A204.1 (cell line): ENCODE measurements around the gene BGN.

Experiments
- FAIRE-seq: peaks from 2 replicates; lab custom pipeline; 2012; peaks lifted over from hg19 to GRCh38; lab: Jason Lieb, UNC

Gene BGN

DNA sequence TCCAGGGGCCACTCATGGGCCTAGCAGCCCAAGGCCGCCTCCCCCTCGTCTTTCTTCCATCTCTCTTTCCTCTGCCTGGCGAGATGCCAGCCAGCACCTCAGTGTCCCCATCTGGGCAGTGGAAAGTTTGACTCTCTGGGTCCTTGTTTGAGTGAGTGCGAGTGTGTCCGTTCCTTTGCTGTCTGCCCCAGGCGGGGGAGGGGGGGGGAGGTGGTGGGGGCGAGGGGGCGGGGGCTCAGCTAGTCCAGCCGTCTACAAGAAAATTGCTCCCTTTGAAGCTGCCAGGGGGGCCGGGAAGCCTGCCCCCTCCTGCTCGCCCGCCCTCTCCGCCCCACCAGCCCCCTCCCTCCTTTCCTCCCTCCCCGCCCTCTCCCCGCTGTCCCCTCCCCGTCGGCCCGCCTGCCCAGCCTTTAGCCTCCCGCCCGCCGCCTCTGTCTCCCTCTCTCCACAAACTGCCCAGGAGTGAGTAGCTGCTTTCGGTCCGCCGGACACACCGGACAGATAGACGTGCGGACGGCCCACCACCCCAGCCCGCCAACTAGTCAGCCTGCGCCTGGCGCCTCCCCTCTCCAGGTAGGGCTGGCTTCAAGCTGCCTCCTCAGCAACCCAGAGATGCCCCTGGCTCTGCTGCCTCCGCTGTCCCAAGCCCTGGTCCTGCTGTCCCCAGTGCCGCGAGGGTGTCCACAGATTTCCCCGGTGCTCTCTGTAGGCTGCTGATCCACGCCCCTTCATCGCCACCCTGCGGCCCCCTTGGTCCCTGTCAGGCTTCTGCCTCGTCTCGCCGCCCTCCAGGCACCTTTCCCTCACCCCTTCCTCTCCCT, at the start of gene BGN:
BGN (plus strand) TSS at position 440 of the 821 bp plus-strand sequence. CDS start 9,652 bp downstream, outside the sequence.
- FAIRE-seq, result no peak

DNA sequence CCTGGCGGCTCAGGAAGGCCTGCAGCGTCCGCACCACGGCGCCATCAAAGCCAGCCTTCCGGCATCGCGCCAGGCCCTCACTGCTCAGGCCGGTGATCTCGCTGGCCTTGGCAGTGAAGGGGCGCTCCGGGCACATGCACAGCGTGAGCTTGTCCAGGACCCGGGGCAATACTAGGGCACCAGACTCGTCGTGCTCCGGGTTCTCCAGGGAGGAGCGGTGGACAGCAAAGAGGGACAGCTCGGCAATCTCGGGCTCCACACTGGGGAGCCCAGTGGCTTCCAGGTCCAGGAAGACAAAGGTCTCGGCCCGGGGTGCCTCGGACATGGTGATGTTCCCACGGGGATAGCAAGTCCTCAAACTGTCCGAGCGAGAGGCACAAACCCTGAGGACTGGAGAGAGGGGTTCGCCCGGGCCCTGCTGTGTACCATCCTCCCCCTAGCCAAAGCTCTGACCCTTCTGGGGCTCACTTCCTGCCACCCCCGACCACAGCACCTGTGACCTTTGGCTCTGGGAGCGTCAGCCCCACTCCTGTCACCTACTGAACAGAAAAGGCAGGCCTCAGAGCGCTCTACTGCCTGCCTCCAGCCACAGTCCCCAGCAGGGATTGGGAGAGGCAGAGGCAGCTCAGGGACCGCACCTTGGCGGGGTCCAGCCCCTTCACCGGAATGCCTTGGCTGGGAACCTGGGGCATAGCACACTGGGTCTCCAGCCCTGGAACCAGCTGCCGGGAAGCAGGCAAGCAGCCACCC, 49.5 kb upstream of the BGN start:
- no peak for FAIRE-seq

- FAIRE-seq, result no peak
Observed at GRCh38 chrX:153445856-153446635, 48.7 kb upstream of the BGN start, which contains the start of gene TREX2. Gene TREX2, minus strand, starts transcription at chrX:153446056. Its CDS starts 626 bp downstream, at chrX:153445430.

GRCh38 chrX:153446636-153446936, 48.2 kb upstream of the BGN start:
- no peak for FAIRE-seq

GRCh38 chrX:153446950-153447580, 47.7 kb upstream of the BGN start:
- no peak for FAIRE-seq

GRCh38 chrX:153447581-153447960, 47.2 kb upstream of the BGN start:
- no peak for FAIRE-seq

DNA sequence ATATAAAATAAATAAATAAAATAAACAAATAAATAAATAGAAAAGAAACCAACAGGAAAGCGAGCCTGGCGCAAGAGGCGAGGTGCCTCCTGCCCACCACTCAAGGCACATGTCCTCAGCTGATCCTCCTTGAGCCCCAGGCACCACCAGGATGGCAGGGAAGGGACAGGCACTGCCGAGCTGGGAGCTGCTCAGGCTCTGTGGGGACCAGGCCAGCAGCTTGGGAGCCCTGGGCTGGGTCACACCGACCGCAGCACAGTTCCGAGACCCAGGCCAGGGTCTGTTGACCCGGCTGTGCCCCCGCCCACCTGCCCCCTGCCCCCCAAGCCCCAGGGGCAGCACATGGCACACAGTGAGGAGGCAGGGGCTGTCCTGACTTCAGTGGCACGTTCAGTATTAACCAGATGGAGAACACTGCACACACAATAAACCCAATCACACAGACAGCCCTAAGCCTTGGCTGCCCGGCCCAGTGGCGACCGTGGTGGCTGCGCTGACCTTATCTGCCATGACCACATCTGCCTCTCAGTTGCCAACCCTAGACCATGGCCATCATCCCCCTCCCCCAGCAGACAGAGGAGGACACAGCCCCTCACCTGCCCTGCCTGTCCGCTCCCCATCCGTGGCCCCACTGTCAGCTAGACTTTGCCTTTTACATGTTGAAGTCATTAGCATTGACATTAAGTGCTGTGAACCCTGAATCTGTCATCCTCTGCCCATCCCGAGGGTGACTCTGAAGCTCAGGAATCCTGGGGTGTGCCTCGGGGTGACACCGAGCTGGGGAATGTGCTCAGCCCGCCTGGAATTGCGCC, 46.0 kb upstream of the BGN start:
- no peak for FAIRE-seq

DNA sequence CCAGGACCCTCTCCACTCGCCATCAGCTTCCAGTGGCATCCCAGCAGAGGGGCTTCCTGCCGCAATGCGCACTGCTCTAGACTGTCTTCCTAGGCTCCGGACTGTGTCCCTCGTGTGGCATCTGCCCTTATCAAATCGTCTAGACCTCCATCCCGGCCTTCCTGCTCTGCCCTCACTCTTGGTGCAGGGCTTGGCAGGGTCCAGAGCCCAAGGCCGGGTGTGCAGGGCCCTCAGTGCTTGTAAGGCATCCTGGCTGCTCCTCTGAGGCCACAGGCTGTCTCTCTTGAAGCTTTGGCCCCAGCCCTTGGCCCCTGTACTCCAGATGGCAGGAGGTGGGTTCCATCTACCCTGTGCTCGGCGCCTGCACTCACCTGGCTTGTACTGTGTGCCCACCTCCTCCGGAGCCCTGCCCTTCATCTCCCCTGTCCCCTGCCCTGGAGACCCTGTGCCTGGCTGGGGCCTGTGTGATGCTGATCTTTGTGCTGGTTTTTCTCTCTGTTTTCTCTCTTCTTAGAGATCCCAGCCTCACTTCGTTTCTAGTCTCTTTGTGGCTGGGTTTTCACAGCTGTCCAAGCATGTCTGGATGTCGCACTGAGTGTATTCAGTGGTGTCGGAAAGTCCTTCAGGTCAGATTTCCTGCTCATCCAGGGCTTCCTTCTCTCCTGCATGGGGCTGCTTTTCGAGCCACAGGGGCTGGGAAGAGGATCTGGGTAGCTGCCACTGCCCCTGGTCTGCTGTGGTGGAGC, 45.2 kb upstream of the BGN start:
- FAIRE-seq, result no peak

GRCh38 chrX:153450114-153450948, 44.4 kb upstream of the BGN start:
- no peak for FAIRE-seq

DNA sequence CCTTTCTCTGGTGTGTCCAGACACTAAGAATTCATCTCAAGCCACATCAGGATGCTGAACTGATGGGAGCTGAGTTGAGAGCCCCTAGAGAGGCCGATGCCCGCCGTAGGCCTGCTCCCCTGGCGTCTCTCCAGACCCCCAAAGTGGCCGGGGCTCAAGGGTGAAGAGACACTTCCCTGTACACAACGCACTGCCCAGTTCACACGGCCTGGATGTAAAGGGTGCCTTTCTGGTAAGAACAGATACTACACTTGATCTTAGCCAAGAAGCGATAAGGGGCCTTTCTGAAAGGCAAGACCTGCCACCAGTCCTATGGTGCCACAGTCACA, 43.9 kb upstream of the BGN start:
- FAIRE-seq, result no peak

- no peak for FAIRE-seq
Observed at GRCh38 chrX:153454901-153455550, 39.8 kb upstream of the BGN start.

GRCh38 chrX:153455571-153455970, 39.2 kb upstream of the BGN start:
- no peak for FAIRE-seq

- FAIRE-seq, result no peak
Observed at GRCh38 chrX:153456161-153456560, 38.6 kb upstream of the BGN start.

GRCh38 chrX:153456704-153457103, 38.1 kb upstream of the BGN start:
- no peak for FAIRE-seq

DNA sequence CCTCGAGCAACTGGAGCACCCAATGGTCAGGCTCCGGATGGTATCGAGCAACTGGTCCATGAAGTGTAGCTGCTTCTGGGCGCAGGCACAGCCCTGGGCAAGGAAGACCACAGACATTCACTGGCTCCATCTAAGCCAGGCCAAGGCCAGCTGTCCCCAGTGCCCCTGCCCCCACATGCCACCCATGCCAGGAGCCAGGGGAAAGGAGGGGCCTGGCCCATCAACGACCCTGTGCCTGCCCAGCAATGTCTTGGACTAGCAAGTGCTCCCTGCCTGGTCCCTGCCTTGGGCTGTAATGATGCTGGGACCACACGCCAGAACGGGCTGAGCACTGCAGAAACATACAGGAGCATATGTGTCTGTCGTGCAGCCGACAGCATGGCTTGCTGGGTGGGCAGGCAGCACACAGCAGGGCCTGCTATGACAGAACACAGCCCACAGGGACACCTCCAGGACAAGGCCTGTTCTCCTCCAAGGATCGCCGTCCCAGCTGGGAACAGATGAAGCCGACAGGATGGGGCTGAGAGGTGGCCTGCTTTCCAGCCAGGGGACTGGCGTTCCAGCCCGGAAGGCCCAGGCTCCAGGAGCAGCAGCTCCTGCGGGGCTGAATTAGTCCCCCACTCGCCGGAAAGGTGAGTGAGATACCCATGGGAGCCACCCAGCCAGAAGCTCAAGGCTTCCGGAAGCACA, 37.5 kb upstream of the BGN start:
- no peak for FAIRE-seq

- no peak for FAIRE-seq
Observed at GRCh38 chrX:153457827-153458466, 36.8 kb upstream of the BGN start.

GRCh38 chrX:153458476-153458875, 36.3 kb upstream of the BGN start:
- FAIRE-seq, result no peak

DNA sequence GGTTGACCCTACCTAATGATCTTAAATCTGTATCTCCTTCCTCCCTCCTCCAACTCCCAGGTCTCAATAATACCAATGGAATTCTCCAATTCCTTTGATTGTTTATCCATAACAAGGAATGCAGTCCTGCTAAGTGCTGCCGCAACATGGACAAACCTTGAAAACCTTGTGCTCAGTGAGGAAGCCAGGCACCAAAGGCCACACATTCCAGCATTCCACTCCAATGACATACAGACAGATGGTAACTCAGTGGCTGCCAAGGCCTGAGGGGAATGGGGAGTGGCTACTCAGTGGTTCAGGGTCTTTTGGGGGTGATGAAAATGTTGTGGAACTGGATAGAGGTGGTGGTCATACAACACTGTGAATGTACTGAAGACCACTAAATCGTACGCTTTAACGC, 34.8 kb upstream of the BGN start:
- no peak for FAIRE-seq
